Activated gamma-delta T cell (primary cell): ENCODE measurements around the gene ZSCAN25.
"Not testable (repeated sequence)": the region's sequence is repeated elsewhere in the genome, so short reads cannot be mapped to it uniquely, and the experiment has no call there.

Experiments used
- DNase-seq: peaks from one replicate; lab custom pipeline; 2025; lab: John Stamatoyannopoulos, UW

ZSCAN25 gene

DNA sequence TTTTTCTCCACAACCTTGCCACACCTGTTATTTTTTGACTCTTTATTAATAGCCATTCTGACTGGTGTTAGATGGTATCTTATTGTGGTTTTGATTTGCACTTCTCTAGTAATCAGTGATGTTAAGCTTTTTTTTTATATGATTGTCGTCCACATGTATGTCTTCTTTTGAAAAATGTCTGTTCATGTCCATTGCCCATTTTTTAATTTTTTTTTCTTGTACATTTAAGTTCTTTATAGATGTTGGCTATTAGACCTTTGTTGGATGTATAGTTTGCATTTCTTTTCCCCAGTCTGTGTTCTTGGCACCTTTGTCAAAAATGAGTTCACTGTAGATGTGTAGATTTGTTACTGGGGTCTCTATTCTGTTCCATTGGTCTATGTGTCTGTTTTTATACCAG is 28.8 kb downstream of the ZSCAN25 start:
- no peak for DNase-seq

GRCh38 chr7:99648843-99649242 is 32.1 kb downstream of the ZSCAN25 start:
- no peak for DNase-seq

DNA sequence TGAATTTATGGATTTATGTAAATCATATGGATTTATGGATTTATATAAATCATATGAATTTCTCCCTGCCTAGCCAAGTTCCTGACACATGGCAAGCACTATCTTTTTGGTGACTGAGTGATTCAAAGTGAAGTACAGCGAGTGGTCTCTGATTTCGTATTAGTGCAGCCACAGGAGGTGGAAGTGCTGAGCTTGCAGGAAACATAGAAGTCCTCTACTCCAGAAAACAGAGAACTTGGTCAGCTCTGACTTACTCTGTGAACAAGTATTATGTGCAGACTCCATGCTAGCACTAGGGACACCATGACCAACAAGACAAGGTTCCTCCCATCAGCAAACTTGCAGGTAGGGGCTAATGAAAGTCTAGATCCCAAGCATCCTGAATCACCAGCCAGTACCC is 34.5 kb downstream of the ZSCAN25 start:
- no peak for DNase-seq

DNA sequence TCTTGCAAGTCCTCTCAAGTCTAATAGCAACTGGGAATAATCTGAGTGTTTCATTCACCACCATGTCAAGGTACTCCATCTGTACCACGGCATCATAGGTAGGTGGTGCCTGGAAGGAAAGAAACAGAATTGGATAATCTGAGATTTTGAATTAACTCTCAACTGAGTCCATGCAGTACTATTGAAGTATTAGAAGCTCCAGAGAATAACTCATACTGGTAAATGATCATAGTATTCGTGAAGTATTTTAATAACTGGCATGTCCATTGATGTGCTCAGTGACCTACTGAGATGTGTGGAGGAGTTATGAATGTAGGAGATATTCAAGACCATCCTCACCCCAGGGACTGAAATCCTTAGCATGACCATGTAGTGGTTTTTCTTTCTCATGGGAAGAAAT is 35.9 kb downstream of the ZSCAN25 start:
- no peak for DNase-seq

- not testable (repeated sequence) for DNase-seq
Observed at GRCh38 chr7:99653269-99653668, 36.5 kb downstream of the ZSCAN25 start.

- no peak for DNase-seq
Observed at GRCh38 chr7:99653754-99654153, 37.0 kb downstream of the ZSCAN25 start.

DNA sequence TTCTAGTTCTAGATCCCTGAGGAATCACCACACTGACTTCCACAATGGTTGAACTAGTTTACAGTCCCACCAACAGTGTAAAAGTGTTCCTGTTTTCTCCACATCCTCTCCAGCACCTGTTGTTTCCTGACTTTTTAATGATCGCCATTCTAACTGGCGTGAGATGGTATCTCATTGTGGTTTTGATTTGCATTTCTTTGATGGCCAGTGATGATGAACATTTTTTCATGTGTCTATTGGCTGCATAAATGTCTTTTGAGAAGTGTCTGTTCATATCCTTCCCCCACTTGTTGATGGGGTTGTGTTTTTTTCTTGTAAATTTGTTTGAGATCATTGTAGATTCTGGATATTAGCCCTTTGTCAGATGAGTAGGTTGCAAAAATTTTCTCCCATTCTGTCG is 37.9 kb downstream of the ZSCAN25 start:
- DNase-seq: not testable (repeated sequence)

DNA sequence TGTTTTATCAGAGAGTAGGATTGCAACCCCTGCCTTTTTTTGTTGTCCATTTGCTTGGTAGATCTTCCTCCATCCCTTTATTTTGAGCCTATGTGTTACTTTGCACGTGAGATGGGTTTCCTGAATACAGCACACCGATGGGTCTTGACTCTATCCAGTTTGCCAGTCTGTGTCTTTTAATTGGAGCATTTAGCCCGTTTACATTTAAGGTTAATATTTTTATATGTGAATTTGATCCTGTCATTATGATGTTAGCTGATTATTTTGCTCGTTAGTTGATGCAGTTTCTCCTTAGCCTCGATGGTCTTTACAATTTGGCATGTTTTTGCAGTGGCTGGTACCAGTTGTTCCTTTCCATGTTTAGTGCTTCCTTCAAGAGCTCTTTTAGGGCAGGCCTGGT is 41.1 kb downstream of the ZSCAN25 start:
- not testable (repeated sequence) for DNase-seq

DNA sequence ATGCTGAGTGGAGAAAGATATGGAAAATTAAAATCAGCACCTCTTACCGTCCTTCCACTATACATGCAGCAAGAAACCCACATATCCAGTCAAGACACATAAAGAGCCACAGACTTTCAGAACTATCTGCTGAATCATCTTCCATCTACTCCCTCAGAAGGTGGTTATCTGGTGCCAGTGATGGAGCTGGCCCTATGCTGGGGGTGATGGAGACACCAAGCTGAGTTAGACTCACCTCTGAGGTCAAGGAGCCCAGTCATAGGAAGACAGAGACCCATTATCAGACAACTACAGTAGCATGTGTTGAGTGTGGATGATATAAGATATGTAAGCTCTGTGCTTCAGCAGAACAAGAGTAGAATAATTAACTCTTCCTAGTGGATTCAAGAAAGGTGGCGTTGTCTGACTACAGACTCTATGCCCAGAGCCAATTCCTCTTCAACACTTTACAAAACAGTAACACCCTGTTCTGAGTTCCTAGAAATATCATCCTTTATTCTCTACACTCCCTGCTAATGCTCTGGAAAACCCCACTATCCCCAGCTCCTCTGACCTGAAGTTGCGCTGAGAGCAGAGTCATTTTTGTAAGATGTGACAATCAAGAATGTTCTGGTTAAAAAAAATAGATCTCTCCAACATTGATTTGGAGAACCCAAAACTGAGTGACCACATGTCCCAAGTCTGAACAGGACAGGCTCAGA is 48.7 kb downstream of the ZSCAN25 start:
- no peak for DNase-seq

DNA sequence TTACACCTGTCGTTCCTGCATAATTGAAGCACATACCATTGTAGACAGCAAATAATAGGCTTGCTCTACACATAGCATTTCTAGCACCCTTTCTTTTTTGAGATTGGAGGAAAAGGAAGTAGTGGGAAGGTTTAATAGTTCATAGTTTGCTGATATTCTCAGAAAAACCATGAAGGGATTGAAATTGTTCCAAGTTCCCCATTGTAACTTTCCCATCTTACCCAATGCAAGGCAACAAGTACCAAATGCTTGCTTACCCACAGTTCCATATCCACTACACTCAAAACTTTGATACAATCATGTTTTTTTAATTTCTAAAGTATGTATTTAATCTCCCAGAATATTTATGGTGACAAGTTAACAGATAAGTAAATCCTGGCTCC is 49.3 kb downstream of the ZSCAN25 start:
- no peak for DNase-seq

DNA sequence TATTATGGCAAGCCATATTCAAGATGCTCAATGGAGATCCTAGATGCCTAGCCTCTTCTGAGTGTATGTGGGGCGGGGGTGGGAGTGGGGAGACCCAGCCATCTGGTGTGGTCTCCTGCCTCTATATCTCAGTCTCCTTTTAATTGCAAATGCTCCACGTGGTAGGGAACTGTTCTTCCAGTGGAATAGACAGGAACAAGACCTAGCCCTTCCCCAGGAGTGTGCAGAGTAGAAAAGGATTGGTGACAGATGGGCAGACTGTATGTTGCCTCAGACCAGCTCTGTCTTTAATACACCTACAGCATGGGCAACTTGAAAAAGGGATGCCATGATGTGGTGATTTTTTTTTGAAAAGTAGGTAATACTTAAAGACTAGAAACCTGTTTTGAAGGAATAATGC is 50.4 kb downstream of the ZSCAN25 start:
- DNase-seq: no peak

DNA sequence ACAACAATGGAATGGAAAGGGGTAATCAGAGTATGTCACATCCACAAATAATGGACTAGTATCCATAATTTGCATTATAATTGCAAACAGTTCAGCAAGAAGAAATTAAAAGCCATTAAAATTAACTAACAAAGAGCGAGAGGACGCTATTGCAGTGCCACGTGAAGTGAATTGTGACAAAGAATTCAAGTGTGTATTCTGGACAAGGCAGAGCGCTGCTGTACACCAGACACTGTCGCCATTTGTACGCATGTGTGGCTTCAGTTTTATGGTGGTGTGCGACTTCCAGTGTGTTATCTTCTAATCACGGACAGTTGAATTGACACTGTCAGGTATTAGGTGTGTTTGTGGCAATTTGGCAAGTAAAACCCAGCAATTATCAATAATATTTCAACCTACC is 51.8 kb downstream of the ZSCAN25 start:
- DNase-seq: no peak

- no peak for DNase-seq
Observed at GRCh38 chr7:99669782-99670181, 53.0 kb downstream of the ZSCAN25 start.

- no peak for DNase-seq
Observed at GRCh38 chr7:99672573-99672972, 55.8 kb downstream of the ZSCAN25 start.

GRCh38 chr7:99674995-99675742 is 58.4 kb downstream of the ZSCAN25 start:
- no peak for DNase-seq

DNA sequence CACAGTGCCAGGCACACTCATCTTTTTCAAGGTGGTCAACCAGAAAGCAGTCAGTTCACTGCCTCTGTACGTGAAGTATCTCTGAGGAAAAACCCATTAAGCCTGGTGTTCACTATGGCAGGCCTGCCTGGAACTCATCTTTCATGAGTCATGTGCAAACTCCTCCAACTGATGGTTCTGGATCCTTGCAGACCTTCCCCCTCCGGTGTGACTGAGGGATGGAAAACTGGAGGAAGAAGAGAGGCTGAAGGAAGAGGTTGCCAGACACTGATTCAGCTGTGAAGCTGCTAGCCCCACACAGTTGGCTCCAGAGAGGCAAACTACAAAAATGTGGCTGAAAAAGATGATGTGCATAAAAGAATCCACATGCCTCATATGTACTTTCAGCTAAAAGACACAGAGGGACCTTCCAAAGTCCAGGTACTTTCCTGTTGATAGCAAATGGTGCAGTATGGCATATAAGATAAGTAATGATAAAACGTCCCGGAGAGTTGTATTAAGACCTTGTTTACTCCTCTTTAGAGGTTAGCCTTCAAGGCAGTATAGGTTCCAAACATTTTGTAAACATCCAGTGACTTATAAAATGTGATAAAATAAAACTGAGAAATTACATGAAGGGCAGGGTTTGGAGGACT is 60.4 kb downstream of the ZSCAN25 start:
- no peak for DNase-seq

GRCh38 chr7:99677648-99678045 is 60.9 kb downstream of the ZSCAN25 start:
- no peak for DNase-seq

DNA sequence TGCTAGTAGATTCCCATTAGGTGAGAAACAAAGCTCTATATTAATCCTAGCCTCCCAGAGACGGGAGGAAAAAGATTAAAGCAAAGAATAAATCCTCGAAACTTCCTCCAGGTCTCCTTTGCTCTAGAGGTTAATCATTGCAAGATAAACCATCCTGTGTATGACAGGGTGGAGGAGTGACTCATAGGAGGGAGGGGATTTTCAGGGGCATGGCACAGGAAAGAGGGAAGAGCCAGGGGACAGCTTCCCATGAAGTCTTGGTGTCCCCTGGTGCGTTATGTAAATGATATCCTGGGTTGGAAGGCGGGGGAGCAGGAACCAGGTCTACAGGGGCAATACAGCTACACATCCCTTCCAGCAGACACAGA is 62.3 kb downstream of the ZSCAN25 start:
- DNase-seq: no peak

DNA sequence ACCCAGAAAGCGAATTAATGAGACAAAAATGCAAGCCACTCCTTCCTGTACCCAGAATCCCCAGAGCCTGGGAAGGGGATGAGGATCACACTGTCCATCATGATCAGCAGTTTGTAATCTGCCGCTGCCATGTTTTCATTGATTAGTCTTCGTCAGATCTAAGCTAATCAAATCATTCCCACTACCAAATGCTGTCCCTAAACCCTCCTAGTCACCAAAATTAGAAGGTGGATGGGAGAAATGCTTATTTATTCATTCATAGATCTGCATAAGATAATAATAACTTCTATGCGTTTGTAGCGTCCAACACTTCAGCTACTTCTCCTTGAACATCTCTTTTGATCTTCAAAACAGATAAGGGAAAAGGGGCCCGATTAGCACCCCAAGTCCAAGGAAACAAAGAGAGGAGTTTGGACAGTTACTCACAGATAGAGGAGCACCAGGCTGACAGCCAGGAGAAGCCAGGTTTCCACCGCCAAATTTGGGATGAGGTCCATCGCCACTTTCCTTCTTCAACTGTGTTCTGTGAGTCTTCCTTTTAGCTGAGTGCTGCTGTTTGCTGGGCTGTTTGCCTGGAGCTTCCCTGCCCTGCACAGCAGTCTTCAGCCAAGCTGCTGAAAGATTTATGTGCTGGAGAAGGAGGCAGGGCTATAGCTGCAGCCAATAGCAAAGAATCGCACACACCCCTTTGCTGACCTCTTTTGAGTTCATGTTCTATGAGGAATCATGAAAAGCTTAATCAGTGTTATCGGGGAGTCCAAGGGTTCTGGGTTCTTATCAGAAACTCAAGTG is 62.9 kb downstream of the ZSCAN25 start, which contains the start of gene CYP3A5:
TSS of gene CYP3A5 (minus strand) at position 597 of the 792 bp plus-strand sequence. CDS start at position 497, 100 bp downstream.
- DNase-seq: no peak
